Smooth muscle cell (in vitro differentiated cells): ENCODE data around the gene SS18L1. TPM values are rescaled to one million over a fixed set of nuclear protein-coding genes. Genes with fewer than 3 reads are reported as not detected.

Experiments used
- DNase-seq: peaks from one replicate; lab custom pipeline; 2025; ENCODE audit not compliant: unreplicated experiment; lab: John Stamatoyannopoulos, UW
- H2AFZ ChIP-seq: fragments of 200-600 bp; sonication (generic); 2 replicates; pipeline ENCODE4 v1.6.0; 2016; ENCODE audit warnings: antibody characterized with exemption, low read depth, mild to moderate bottlenecking
- H3F3A ChIP-seq: fragments of 200-600 bp; sonication (generic); 2 replicates; pipeline ENCODE4 v1.6.0; 2017; ENCODE audit warnings: antibody characterized with exemption, low read depth
- H3K27ac ChIP-seq: fragments of 200-600 bp; sonication (generic); 2 replicates; pipeline ENCODE4 v1.5.1; 2016; ENCODE audit warnings: low read depth, mild to moderate bottlenecking
- H3K27me3 ChIP-seq: fragments of 200-600 bp; sonication (generic); 2 replicates; pipeline ENCODE4 v1.6.1; 2016; ENCODE audit warnings: low read depth, mild to moderate bottlenecking
- H3K36me3 ChIP-seq: fragments of 200-600 bp; sonication (generic); 2 replicates; pipeline ENCODE4 v1.5.1; 2016; ENCODE audit warnings: low read depth
- H3K4me1 ChIP-seq: fragments of 200-600 bp; sonication (generic); 2 replicates; pipeline ENCODE4 v1.5.1; 2016; ENCODE audit warnings: low read depth
- H3K4me2 ChIP-seq: fragments of 200-600 bp; sonication (generic); 2 replicates; pipeline ENCODE4 v1.6.0; 2016; ENCODE audit warnings: mild to moderate bottlenecking
- H3K4me3 ChIP-seq: fragments of 200-600 bp; sonication (generic); 2 replicates; pipeline ENCODE4 v1.5.1; 2016; ENCODE audit warnings: mild to moderate bottlenecking
- H3K79me2 ChIP-seq: fragments of 200-600 bp; sonication (generic); 2 replicates; pipeline ENCODE4 v1.6.0; 2016; ENCODE audit warnings: low read depth, mild to moderate bottlenecking
- H3K9ac ChIP-seq: fragments of 200-600 bp; sonication (generic); 2 replicates; pipeline ENCODE4 v1.6.0; 2016; ENCODE audit warnings: low read depth
- H3K9me3 ChIP-seq: fragments of 200-600 bp; sonication (generic); replicated peaks from 2 replicates; pipeline ENCODE4 v1.5.1; 2016; ENCODE audit warnings: low read depth
- H4K20me1 ChIP-seq: fragments of 200-600 bp; sonication (generic); 2 replicates; pipeline ENCODE4 v1.6.0; 2016; ENCODE audit warnings: low read depth
- WGBS: methylation state at CpG from one replicate; pipeline ENCODE4 v1.1.7; 2016; ENCODE audit warnings: low lambda C conversion rate; 5-methylcytosine and 5-hydroxymethylcytosine counted together
- polyA plus RNA-seq: library from polyadenylated mRNA; unstranded; fragments of >200 nt; fragmentation: Nextera tagmentation; extraction: Ambion mirVana; gene quantifications from 2 replicates; pipeline ENCODE4 v1.2.1, GENCODE V29; 2016
- total RNA-seq: library from RNA; depleted of rRNA; stranded (reverse); fragments of >200 nt; gene quantifications from 2 replicates; pipeline ENCODE4 v1.2.3, GENCODE V29; 2014
- TF ChIP-seq, protein P1 (sequence below): fragments of 200-600 bp; sonication (generic); IDR thresholded peaks from 2 replicates; pipeline ENCODE4 v1.5.1; 2017; ENCODE audit warnings: borderline replicate concordance, mild to moderate bottlenecking, antibody characterized with exemption; ENCODE audit not compliant: insufficient read depth, poor library complexity, severe bottlenecking

The SS18L1 gene
- total and polyA plus RNA-seq, 2 experiments from 2014 or later: 2.3 to 10.1 TPM

GRCh38 chr20:62158541-62158940 lies 15.0 kb downstream of the SS18L1 start:
- Histone ChIP-seq H4K20me1 (peaks cover 73% of the 10 kb centered on the region), H3K27me3 (no peaks in the 10 kb centered on the region), H3K9me3 (no peaks in the 10 kb centered on the region), H3K27ac (no peak overlapping the region), H3K4me3 (no peak overlapping the region), H3K4me1 (no peaks in the 10 kb centered on the region), H3K79me2 (peaks cover 30% of the 10 kb centered on the region), H2AFZ (no peak overlapping the region), H3K4me2 (no peak overlapping the region), H3K9ac (no peak overlapping the region), H3K36me3 (no peaks in the 10 kb centered on the region), H3F3A (no peaks in the 10 kb centered on the region)
- 97% methylated on average over 22 of the region's 22 CpGs for WGBS
- TF ChIP-seq, protein P1, sequence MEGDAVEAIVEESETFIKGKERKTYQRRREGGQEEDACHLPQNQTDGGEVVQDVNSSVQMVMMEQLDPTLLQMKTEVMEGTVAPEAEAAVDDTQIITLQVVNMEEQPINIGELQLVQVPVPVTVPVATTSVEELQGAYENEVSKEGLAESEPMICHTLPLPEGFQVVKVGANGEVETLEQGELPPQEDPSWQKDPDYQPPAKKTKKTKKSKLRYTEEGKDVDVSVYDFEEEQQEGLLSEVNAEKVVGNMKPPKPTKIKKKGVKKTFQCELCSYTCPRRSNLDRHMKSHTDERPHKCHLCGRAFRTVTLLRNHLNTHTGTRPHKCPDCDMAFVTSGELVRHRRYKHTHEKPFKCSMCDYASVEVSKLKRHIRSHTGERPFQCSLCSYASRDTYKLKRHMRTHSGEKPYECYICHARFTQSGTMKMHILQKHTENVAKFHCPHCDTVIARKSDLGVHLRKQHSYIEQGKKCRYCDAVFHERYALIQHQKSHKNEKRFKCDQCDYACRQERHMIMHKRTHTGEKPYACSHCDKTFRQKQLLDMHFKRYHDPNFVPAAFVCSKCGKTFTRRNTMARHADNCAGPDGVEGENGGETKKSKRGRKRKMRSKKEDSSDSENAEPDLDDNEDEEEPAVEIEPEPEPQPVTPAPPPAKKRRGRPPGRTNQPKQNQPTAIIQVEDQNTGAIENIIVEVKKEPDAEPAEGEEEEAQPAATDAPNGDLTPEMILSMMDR: no peak
- no peak for DNase-seq

GRCh38 chr20:62159052-62159451 lies 15.5 kb downstream of the SS18L1 start:
- no peaks in the 10 kb centered on the region for H3K36me3 ChIP-seq
- 98% methylated on average over 11 of the region's 11 CpGs for WGBS
- H4K20me1 ChIP-seq: peaks cover 68% of the 10 kb centered on the region
- H3K79me2 ChIP-seq: peaks cover 25% of the 10 kb centered on the region
- no peaks in the 10 kb centered on the region for H3F3A ChIP-seq
- H2AFZ ChIP-seq: no peak overlapping the region
- H3K9ac ChIP-seq: no peak overlapping the region
- no peak overlapping the region for H3K4me2 ChIP-seq
- no peak for DNase-seq
- no peaks in the 10 kb centered on the region for H3K9me3 ChIP-seq
- TF ChIP-seq, protein P1: no peak
- no peaks in the 10 kb centered on the region for H3K4me1 ChIP-seq
- H3K27ac ChIP-seq: no peak overlapping the region
- no peak overlapping the region for H3K4me3 ChIP-seq
- no peaks in the 10 kb centered on the region for H3K27me3 ChIP-seq

DNA sequence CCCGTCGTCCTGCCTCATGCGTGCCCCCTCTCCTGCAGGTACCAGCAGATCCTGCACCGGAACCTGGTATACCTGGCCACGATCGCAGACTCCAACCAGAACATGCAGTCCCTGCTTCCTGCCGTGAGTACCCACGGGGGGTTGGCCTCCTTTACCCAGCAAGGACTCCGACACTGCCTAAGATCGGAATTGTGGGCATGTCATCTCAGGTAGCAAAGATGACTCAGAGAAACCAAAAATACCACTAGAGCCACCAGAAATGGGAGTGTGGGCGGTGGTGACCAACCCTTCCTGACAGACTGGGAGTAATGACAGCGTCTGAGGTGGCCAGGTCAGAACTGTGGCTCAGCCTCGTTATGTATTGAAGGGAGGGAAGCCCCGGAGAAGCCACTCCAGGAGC lies 16.3 kb downstream of the SS18L1 start:
- no peaks in the 10 kb centered on the region for H3K27me3 ChIP-seq
- no peaks in the 10 kb centered on the region for H3K36me3 ChIP-seq
- 55% methylated on average over 14 of the region's 14 CpGs for WGBS
- H2AFZ ChIP-seq: no peak overlapping the region
- no peak for DNase-seq
- peak overlapping the region; percentile 47 for H3K27ac ChIP-seq
- TF ChIP-seq, protein P1: no peak
- peaks cover 60% of the 10 kb centered on the region for H4K20me1 ChIP-seq
- no peaks in the 10 kb centered on the region for H3K4me1 ChIP-seq
- H3K4me2 ChIP-seq: no peak overlapping the region
- no peaks in the 10 kb centered on the region for H3F3A ChIP-seq
- no peak overlapping the region for H3K9ac ChIP-seq
- H3K4me3 ChIP-seq: no peak overlapping the region
- no peaks in the 10 kb centered on the region for H3K9me3 ChIP-seq
- peaks cover 20% of the 10 kb centered on the region for H3K79me2 ChIP-seq

DNA sequence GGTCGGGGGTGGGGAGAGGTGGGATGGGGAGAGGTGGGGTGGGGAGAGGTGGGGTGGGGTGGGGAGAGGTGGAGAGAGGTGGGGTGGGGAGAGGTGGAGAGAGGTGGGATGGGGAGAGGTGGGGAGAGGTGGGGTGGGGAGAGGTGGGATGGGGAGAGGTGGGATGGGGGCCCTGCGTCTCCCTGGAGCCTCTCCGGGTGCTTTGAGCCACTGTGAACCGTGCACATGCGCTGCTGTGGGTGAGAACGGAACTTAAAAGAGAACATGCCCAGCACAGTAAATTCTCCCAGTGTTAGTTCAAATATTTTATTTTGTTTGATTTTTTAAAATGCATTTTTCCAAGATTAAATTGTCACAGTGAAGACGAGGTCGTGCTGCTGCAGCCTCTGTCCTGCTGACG lies 16.7 kb downstream of the SS18L1 start:
- H4K20me1 ChIP-seq: peaks cover 56% of the 10 kb centered on the region
- H3K27ac ChIP-seq: no peak overlapping the region
- no peak for DNase-seq
- peaks cover 20% of the 10 kb centered on the region for H3K79me2 ChIP-seq
- H3K4me2 ChIP-seq: no peak overlapping the region
- TF ChIP-seq, protein P1: no peak
- no peak overlapping the region for H3K4me3 ChIP-seq
- no peak overlapping the region for H3K9ac ChIP-seq
- no peaks in the 10 kb centered on the region for H3F3A ChIP-seq
- no peak overlapping the region for H2AFZ ChIP-seq
- no peaks in the 10 kb centered on the region for H3K9me3 ChIP-seq
- WGBS: 85% methylated on average over 7 of the region's 9 CpGs
- H3K36me3 ChIP-seq: no peaks in the 10 kb centered on the region
- H3K4me1 ChIP-seq: no peaks in the 10 kb centered on the region
- no peaks in the 10 kb centered on the region for H3K27me3 ChIP-seq
